ENCODE data around the gene TTC9.

DNA sequence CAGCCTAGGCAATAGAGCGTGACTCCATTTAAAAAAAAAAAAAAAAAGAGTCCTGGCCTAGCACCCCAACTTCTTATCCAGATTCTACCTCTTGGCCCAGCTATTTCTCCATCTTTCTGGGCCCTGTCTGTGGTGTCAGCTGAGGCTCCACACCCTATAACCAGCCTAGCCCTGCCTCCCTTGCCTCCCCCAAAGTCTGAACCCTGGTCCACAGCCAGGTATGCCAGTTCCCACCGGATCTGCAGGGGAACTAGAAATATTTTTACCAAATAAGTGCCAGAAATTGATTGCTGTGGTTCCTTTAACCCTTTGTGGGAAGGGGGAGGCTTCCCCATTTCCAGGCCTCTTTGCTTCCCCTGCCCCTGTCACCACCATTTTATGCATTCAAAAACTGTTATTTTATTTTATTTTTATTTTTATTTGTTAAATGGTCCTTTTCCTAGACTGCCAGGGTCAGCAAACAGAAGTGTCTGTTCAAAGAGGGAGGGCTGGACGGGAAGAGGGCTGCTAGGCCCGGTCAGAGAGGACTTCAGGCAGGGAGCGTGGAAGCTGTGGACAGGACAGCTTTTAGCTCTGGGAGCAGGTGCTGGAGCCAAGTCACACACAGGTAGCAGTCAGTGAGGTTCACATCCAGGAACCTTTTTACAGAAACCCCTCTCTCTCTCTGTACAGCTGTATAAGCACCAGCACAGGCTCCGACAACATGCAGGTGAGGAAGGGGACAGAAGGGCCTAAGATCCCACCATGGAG lies 23.2 kb downstream of the TTC9 start:
- TF ChIP-seq, protein P1, sequence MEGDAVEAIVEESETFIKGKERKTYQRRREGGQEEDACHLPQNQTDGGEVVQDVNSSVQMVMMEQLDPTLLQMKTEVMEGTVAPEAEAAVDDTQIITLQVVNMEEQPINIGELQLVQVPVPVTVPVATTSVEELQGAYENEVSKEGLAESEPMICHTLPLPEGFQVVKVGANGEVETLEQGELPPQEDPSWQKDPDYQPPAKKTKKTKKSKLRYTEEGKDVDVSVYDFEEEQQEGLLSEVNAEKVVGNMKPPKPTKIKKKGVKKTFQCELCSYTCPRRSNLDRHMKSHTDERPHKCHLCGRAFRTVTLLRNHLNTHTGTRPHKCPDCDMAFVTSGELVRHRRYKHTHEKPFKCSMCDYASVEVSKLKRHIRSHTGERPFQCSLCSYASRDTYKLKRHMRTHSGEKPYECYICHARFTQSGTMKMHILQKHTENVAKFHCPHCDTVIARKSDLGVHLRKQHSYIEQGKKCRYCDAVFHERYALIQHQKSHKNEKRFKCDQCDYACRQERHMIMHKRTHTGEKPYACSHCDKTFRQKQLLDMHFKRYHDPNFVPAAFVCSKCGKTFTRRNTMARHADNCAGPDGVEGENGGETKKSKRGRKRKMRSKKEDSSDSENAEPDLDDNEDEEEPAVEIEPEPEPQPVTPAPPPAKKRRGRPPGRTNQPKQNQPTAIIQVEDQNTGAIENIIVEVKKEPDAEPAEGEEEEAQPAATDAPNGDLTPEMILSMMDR (IDR thresholded peaks at IDR 0.05), result no peak
- no peak for TF ChIP-seq POLR2A (IDR thresholded peaks at IDR 0.05)

Data from testis (tissue), 2 donors.